ENCODE results near the gene CHN2.

DNA sequence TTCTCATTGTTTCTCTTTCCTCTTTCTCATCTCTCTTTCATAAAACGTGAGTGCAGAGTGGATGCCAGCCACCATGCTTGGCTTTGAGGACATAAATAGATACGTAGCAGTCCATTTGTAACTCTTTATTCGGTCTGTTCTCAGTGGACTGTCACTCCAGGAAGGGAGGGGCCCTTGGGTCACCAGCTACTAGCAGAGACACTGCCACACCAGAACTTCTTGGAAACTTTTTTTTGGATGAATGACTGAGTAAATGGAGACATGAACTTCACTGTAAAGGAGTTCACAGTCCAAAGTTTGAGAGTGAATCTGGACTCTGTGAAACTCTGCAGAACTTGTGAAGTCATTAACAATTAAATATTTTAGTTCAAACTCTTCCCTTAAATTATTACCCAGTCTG is 20.2 kb downstream of the CHN2 start:
- TF ChIP-seq POLR2AphosphoS5 (IDR thresholded peaks at IDR 0.05; ENCODE audit: low read depth, low read length) (no peak), POLR2A (IDR thresholded peaks at IDR 0.05; ENCODE audit: low read depth, low read length) (no peak), TAF1 (IDR thresholded peaks at IDR 0.05; ENCODE audit: borderline replicate concordance, low read depth, low read length) (no peak)

Data from GM12892 (cell line).